ENCODE data around the gene ECHDC3. TPM values are rescaled to one million over a fixed set of nuclear protein-coding genes. Genes with fewer than 3 reads are reported as not detected.

Gene ECHDC3
- total and polyA plus RNA-seq, 2 donors (not counting 3 experiments of a cell fraction or from before 2014, with no cell fraction given) = 6.0 to 7.3 TPM

GRCh38 chr10:11750420-11750819, 8.2 kb downstream of the ECHDC3 start:
- POLR2A ChIA-PET = no interaction called here
- intact Hi-C loops (cut with micrococcal nuclease) = no loop called here

More at GRCh38 chr10:11750420-11750819, 8.2 kb downstream of the ECHDC3 start:
- H3K36me3 ChIP-seq (ENCODE audit: control insufficient read depth in 2 of 2, extremely low read depth in 1 of 2, insufficient read depth in 2 of 2, low read length in 2 of 2) = no peaks in the 10 kb centered on the region
- H3K4me1 ChIP-seq (ENCODE audit: control insufficient read depth, extremely low read depth, insufficient read depth, low read length) = no peaks in the 10 kb centered on the region
- no TSS peak for BruUV-seq (replicated peaks)
- H3K79me2 ChIP-seq (ENCODE audit: control insufficient read depth, insufficient read depth, low read length) = no peaks in the 10 kb centered on the region
- no peaks in the 10 kb centered on the region for H3K9me3 ChIP-seq (replicated peaks; ENCODE audit: control insufficient read depth, insufficient read depth, low read length)
- H3K9me1 ChIP-seq (replicated peaks; ENCODE audit: control insufficient read depth, extremely low read depth, insufficient read depth, low read length) = no peaks in the 10 kb centered on the region
- H2AFZ ChIP-seq (ENCODE audit: low read depth, low read length) = no peak overlapping the region
- no peak overlapping the region for H3K27ac ChIP-seq (ENCODE audit: insufficient read depth, low read depth, low read length)
- no peak for FAIRE-seq
- no peaks in the 10 kb centered on the region for H4K20me1 ChIP-seq (replicated peaks; ENCODE audit: control insufficient read depth, extremely low read depth, insufficient read depth, low read length)
- no peak for TF ChIP-seq EZH2 (IDR thresholded peaks at IDR 0.05; ENCODE audit: borderline replicate concordance, low read depth, low read length, severe bottlenecking)
- TF ChIP-seq CTCF (IDR thresholded peaks at IDR 0.05; ENCODE audit: extremely low read depth in 1 of 2, insufficient read depth in 1 of 2, low read depth in 1 of 2, low read length in 2 of 2) = no peak
- TF ChIP-seq MAX (IDR thresholded peaks at IDR 0.05; ENCODE audit: insufficient read depth, insufficient read length) = no peak
- no peak for TF ChIP-seq MYC (IDR thresholded peaks at IDR 0.05; ENCODE audit: low read depth, low read length)
- H3K4me2 ChIP-seq (ENCODE audit: insufficient read depth, low read length) = no peak overlapping the region
- dilution Hi-C loops (cut with MboI; ENCODE audit: extremely low pct_ligation_motif_present, low sequenced_read_pairs) = loop anchor here (25.0 kb wide), 1 partner anchor 238 kb away; no protein-coding TSS in a partner anchor
- CTCF ChIA-PET = interaction anchor here (1.1 kb wide), 1 partner anchor 235 kb away, joined by 3 read pairs; no protein-coding TSS in a partner anchor
- no peak overlapping the region for H3K4me3 ChIP-seq (replicated peaks in 1 of 3; ENCODE audit: insufficient read depth in 1 of 3, low read depth in 1 of 3, low read length in 3 of 3)
- DNase-seq (ENCODE audit: low read depth, low spot score) = no peak
- H3K9ac ChIP-seq (replicated peaks; ENCODE audit: extremely low read depth, insufficient read depth, low read length) = no peak overlapping the region
- no peaks in the 10 kb centered on the region for H3K27me3 ChIP-seq (ENCODE audit: control insufficient read depth in 2 of 2, insufficient read depth in 2 of 2, low read length in 2 of 2)
